Measurements from ENCODE around the gene IGFBP1.
A peak's percentile ranks its signal among the peaks of the same experiment; 100 is the strongest.

The IGFBP1 gene

DNA sequence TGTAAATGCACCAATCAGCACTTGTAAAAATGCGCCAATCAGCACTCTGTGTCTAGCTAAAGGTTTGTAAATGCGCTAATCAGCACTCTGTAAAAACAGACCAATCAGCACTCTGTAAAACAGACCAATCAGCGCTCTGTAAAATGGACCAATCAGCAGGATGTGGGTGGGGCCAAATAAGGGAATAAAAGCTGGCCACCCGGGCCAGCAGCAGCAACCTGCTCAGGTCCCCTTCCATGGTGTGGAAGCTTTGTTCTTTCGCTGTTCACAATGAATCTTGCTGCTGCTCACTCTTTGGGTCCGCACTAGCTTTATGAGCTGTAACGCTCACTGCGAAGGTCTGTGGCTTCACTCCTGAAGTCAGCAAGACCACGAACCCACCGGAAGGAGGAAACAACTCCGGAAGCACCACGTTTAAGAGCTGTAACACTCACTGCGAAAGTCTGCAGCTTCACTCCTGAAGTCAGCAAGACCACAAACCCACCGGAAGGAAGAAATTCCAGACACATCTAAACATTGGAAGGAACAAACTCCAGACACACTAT lies 52.0 kb downstream of the IGFBP1 start:
- DNase-seq: peak; percentile 23

DNA sequence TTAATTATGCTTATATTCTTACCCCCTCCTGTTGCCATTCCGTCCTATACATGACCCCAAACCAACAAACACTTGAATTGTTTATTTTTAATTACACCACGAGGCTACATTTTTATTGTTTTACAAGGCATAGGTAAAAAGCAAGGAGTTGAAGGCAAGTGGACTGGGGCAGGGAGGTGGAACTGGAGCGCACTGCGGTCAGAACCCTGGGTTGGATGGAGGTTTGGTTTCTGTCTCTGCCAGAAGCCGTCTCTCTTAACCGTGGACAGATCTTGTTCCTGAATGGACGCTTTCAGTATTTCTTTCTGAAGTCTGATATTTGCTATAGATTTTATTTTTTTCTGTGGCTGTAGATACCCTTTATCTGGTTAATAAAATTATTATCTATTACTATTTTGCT lies 52.7 kb downstream of the IGFBP1 start:
- DNase-seq: no peak

Data from activated CD8-positive, alpha-beta memory T cell treated with anti-CD3 and anti-CD28 coated beads, Interleukin-2, amount 50 U/mL, for 4 hours (primary cell).